GM12873 (cell line): ENCODE data around the gene AADACL4.

Experiments
- CTCF ChIP-seq: IDR thresholded peaks from 2 replicates; pipeline ENCODE4 v1.5.1; 2012; ENCODE audit warnings: low read depth, mild to moderate bottlenecking, moderate library complexity, low read length, control low read depth; ENCODE audit not compliant: insufficient read depth; ENCODE audit errors: missing control alignments

The AADACL4 gene

GRCh38 chr1:12604114-12604874 is 39.6 kb upstream of the AADACL4 start:
- TF ChIP-seq CTCF: no peak

DNA sequence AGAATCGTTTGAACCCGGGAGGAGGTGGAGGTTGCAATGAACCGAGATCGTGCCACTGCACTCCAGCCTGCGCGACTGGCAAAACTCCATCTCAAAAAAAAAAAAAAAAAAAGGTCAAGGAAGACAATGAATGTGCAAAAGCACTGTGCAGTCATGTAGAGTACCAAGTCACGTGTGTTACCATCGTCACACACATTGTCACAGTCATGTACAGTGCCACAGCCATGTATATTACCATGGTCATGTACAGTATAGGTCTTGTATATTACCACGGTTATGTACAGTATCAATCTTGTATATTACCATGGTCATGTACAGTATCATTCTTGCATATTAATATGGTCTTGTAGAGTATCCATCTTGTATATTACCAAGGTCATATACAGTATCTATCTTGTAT is 38.9 kb upstream of the AADACL4 start:
- TF ChIP-seq CTCF: no peak

DNA sequence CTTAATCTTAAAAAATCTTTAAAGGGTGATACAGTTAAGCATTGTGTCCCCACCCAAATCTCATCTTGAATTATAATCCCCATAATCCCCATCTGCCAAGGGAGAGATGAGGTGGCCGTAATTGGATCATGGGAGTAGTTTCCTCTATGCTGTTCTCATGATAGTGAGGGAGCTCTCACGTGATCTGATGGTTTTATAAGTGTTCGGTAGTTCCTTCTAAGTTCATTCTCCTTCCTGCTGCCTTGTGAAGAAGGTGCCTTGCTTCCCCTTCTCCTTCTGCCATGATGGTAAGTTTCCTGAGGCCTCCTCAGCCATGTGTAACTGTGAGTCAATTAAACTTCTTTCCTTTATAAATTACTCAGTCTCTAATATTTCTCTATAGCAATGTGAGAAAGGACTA is 36.6 kb upstream of the AADACL4 start:
- no peak for TF ChIP-seq CTCF

DNA sequence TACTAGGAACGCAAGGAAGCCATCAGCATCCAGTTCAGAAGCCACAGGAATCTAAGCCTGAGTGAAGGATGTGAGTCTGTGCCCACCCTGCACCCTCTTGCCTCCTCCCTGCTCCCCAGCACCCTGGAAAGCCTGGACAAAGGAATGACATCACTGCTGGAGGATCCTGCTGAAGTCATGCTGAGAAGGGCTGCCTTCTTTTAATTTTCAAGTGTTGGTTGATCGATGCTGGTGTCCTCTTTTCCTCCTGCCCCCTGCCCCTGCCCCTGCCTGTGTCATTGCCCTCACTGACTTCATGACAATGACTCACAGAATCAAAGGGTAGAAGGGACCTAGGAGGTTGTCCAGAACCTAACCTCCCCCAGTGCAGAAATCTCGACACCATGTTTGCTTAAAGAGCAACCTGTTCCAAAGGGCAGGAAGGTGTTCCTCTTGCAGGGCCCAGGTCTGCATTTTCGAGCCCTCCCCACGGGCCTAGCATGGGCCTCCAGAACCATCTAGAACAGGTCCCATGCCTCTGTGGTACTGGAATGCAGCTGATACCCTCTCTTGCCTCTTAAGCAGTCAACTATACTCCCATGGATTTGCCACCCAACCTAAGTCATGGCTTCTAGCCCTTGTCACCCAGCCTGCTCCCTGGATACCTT is 35.5 kb upstream of the AADACL4 start:
- no peak for TF ChIP-seq CTCF

- no peak for TF ChIP-seq CTCF
Observed at GRCh38 chr1:12609469-12610003, 34.3 kb upstream of the AADACL4 start.

DNA sequence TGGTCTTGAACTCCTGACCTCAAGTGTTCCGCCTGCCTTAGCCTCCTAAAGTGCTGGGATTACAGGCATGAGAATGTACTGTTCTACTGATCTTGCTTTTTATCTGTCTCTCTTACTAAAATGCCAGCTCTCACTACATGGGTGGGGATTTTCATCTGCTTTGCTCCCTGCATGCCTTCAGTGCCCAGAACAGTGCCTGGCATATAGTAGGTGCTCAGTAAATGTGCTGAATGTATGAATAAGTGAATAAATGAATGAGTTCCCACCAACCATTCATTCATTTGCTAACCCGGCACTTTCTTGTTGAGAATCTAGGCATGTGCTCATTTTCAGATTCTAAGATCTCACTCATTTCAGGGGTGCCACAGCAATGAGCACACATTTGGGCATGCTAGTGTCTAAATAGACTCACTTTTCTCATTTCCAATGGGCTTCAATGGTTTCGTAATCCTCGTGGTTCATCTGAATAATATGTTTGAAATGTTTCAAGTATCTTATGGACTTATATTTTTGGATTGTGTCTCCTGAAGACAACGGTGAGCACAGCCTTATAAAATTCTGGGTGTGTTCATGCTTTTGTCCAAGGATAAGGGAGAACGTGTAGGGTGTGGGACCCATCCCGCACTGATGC is 33.5 kb upstream of the AADACL4 start:
- no peak for TF ChIP-seq CTCF

- no peak for TF ChIP-seq CTCF
Observed at GRCh38 chr1:12610941-12611340, 32.9 kb upstream of the AADACL4 start.
